Measurements from ENCODE around the gene MARK1. TPM values are rescaled to one million over a fixed set of nuclear protein-coding genes. Genes with fewer than 3 reads are reported as not detected.

The MARK1 gene
- polyA plus RNA-seq (2013, experiment 1 of 2), result 9.5 TPM
- 10.1 TPM for polyA plus RNA-seq (2013, experiment 2 of 2)

- Histone ChIP-seq H3K9ac (ENCODE audit: low read depth, low read length, poor library complexity) (peak within 1 kb of the TSS; percentile 93), H2AK5ac (ENCODE audit: low read depth, low read length) (peak within 1 kb of the TSS; percentile 63), H2AFZ (ENCODE audit: low read length) (peak within 1 kb of the TSS; percentile 97), H4K91ac (ENCODE audit: low read depth, low read length, poor library complexity) (no peak within 1 kb of the TSS), H3K9me3 (replicated peaks in 1 of 2; ENCODE audit: control insufficient read depth in 2 of 2, insufficient read depth in 1 of 2, low read depth in 1 of 2, low read length in 2 of 2) (no peaks in the 10 kb centered on the region), H3K27ac (replicated peaks; ENCODE audit: low read length) (peak within 1 kb of the TSS; percentile 68), H3K36me3 (replicated peaks in 1 of 2; ENCODE audit: control insufficient read depth in 2 of 2, insufficient read depth in 2 of 2, low read length in 2 of 2) (no peaks in the 10 kb centered on the region), H3K14ac (ENCODE audit: low read length) (peak within 1 kb of the TSS; percentile 99), H3K18ac (ENCODE audit: low read length) (peak within 1 kb of the TSS; percentile 99), H2BK5ac (ENCODE audit: low read length) (peak within 1 kb of the TSS; percentile 99), H4K8ac (ENCODE audit: low read depth, low read length) (peak within 1 kb of the TSS; percentile 98), H3K4me1 (ENCODE audit: control insufficient read depth in 2 of 2, insufficient read depth in 1 of 2, low read depth in 1 of 2, low read length in 2 of 2) (peaks cover 0 to 4% of the 10 kb centered on the region in 2 donors), H3K4ac (ENCODE audit: low read length) (peak within 1 kb of the TSS; percentile 53), H2BK120ac (ENCODE audit: low read depth, low read length) (peak within 1 kb of the TSS; percentile 91), H3K27me3 (ENCODE audit: control insufficient read depth in 3 of 3, insufficient read depth in 3 of 3, low read depth in 1 of 3, low read length in 3 of 3) (peaks cover 0 to 14% (median 0%) of the 10 kb centered on the region in 3 experiments), H3K4me2 (ENCODE audit: insufficient read depth, low read length, poor library complexity, severe bottlenecking) (peak within 1 kb of the TSS; percentile 88), H3K4me3 (ENCODE audit: low read length in 2 of 2) (peak within 1 kb of the TSS; percentile 67 to 92), H2BK15ac (ENCODE audit: low read length) (peak within 1 kb of the TSS; percentile 99), H2BK12ac (ENCODE audit: low read length) (peak within 1 kb of the TSS; percentile 58), H3K79me1 (ENCODE audit: low read depth, low read length) (peaks cover 8% of the 10 kb centered on the region), H3K23ac (ENCODE audit: low read depth, low read length, poor library complexity) (peak within 1 kb of the TSS; percentile 98)
- peak; percentile 58 for DNase-seq (ENCODE audit: low spot score)
- no CpG with 5 or more reads among the region's 96 CpGs for WGBS, 2 donors (ENCODE audit: extremely low coverage in 2 of 2, insufficient read length in 2 of 2, insufficient replicate concordance in 1 of 2)
These were observed at the start of gene MARK1 for GRCh38 chr1:220527908-220528678. Gene MARK1 (plus strand): TSS chr1:220528136. CDS start chr1:220528823, 687 bp downstream.

- no peaks in the 10 kb centered on the region for H3K36me3 ChIP-seq (replicated peaks in 1 of 2; ENCODE audit: control insufficient read depth in 2 of 2, insufficient read depth in 2 of 2, low read length in 2 of 2)
- H4K91ac ChIP-seq (ENCODE audit: low read depth, low read length, poor library complexity), result no peak overlapping the region
- WGBS, 2 donors (ENCODE audit: extremely low coverage in 2 of 2, insufficient read length in 2 of 2, insufficient replicate concordance in 1 of 2), result no CpG with 5 or more reads among the region's 6 CpGs
- H3K4ac ChIP-seq (ENCODE audit: low read length), result no peak overlapping the region
- no peak overlapping the region for H2BK15ac ChIP-seq (ENCODE audit: low read length)
- DNase-seq (ENCODE audit: low spot score), result no peak
- H2BK120ac ChIP-seq (ENCODE audit: low read depth, low read length), result no peak overlapping the region
- H3K18ac ChIP-seq (ENCODE audit: low read length), result no peak overlapping the region
- H3K4me1 ChIP-seq (ENCODE audit: control insufficient read depth in 2 of 2, insufficient read depth in 1 of 2, low read depth in 1 of 2, low read length in 2 of 2), result peaks cover 4 to 8% of the 10 kb centered on the region in 2 donors
- no peak overlapping the region for H2AK5ac ChIP-seq (ENCODE audit: low read depth, low read length)
- H3K4me2 ChIP-seq (ENCODE audit: insufficient read depth, low read length, poor library complexity, severe bottlenecking), result no peak overlapping the region
- no peak overlapping the region for H2AFZ ChIP-seq (ENCODE audit: low read length)
- H3K14ac ChIP-seq (ENCODE audit: low read length), result no peak overlapping the region
- H3K9me3 ChIP-seq (replicated peaks in 1 of 2; ENCODE audit: control insufficient read depth in 2 of 2, insufficient read depth in 1 of 2, low read depth in 1 of 2, low read length in 2 of 2), result no peaks in the 10 kb centered on the region
- no peak overlapping the region for H4K8ac ChIP-seq (ENCODE audit: low read depth, low read length)
- H3K9ac ChIP-seq (ENCODE audit: low read depth, low read length, poor library complexity), result no peak overlapping the region
- no peak overlapping the region for H2BK5ac ChIP-seq (ENCODE audit: low read length)
- H3K27ac ChIP-seq (replicated peaks; ENCODE audit: low read length), result no peak overlapping the region
- no peak overlapping the region for H3K4me3 ChIP-seq (ENCODE audit: low read length in 2 of 2)
- H2BK12ac ChIP-seq (ENCODE audit: low read length), result no peak overlapping the region
- no peak overlapping the region for H3K23ac ChIP-seq (ENCODE audit: low read depth, low read length, poor library complexity)
- no peaks in the 10 kb centered on the region for H3K27me3 ChIP-seq (ENCODE audit: control insufficient read depth in 3 of 3, insufficient read depth in 3 of 3, low read depth in 1 of 3, low read length in 3 of 3)
- no peaks in the 10 kb centered on the region for H3K79me1 ChIP-seq (ENCODE audit: low read depth, low read length)
These were observed 44.2 kb upstream of the MARK1 start for GRCh38 chr1:220483700-220484099.

- H3K18ac ChIP-seq (ENCODE audit: low read length), result no peak overlapping the region
- no peak overlapping the region for H2AFZ ChIP-seq (ENCODE audit: low read length)
- no peaks in the 10 kb centered on the region for H3K27me3 ChIP-seq (ENCODE audit: control insufficient read depth in 3 of 3, insufficient read depth in 3 of 3, low read depth in 1 of 3, low read length in 3 of 3)
- no peak overlapping the region for H2BK12ac ChIP-seq (ENCODE audit: low read length)
- H2BK5ac ChIP-seq (ENCODE audit: low read length), result no peak overlapping the region
- no peak overlapping the region for H3K14ac ChIP-seq (ENCODE audit: low read length)
- no peak overlapping the region for H3K23ac ChIP-seq (ENCODE audit: low read depth, low read length, poor library complexity)
- no peak overlapping the region for H3K4me3 ChIP-seq (ENCODE audit: low read length in 2 of 2)
- no peaks in the 10 kb centered on the region for H3K79me1 ChIP-seq (ENCODE audit: low read depth, low read length)
- no peak overlapping the region for H3K4ac ChIP-seq (ENCODE audit: low read length)
- DNase-seq (ENCODE audit: low spot score), result no peak
- H3K36me3 ChIP-seq (replicated peaks in 1 of 2; ENCODE audit: control insufficient read depth in 2 of 2, insufficient read depth in 2 of 2, low read length in 2 of 2), result no peaks in the 10 kb centered on the region
- H3K4me2 ChIP-seq (ENCODE audit: insufficient read depth, low read length, poor library complexity, severe bottlenecking), result no peak overlapping the region
- H2AK5ac ChIP-seq (ENCODE audit: low read depth, low read length), result no peak overlapping the region
- peaks cover 4 to 8% of the 10 kb centered on the region in 2 donors for H3K4me1 ChIP-seq (ENCODE audit: control insufficient read depth in 2 of 2, insufficient read depth in 1 of 2, low read depth in 1 of 2, low read length in 2 of 2)
- H3K9me3 ChIP-seq (replicated peaks in 1 of 2; ENCODE audit: control insufficient read depth in 2 of 2, insufficient read depth in 1 of 2, low read depth in 1 of 2, low read length in 2 of 2), result no peaks in the 10 kb centered on the region
- no peak overlapping the region for H4K91ac ChIP-seq (ENCODE audit: low read depth, low read length, poor library complexity)
- no peak overlapping the region for H2BK120ac ChIP-seq (ENCODE audit: low read depth, low read length)
- H3K27ac ChIP-seq (replicated peaks; ENCODE audit: low read length), result no peak overlapping the region
- H3K9ac ChIP-seq (ENCODE audit: low read depth, low read length, poor library complexity), result no peak overlapping the region
- no peak overlapping the region for H2BK15ac ChIP-seq (ENCODE audit: low read length)
- no peak overlapping the region for H4K8ac ChIP-seq (ENCODE audit: low read depth, low read length)
These were observed 43.8 kb upstream of the MARK1 start for GRCh38 chr1:220484135-220484534.

GRCh38 chr1:220485131-220485530, 42.8 kb upstream of the MARK1 start:
- no peak overlapping the region for H2BK5ac ChIP-seq (ENCODE audit: low read length)
- no peak overlapping the region for H3K4ac ChIP-seq (ENCODE audit: low read length)
- no peak overlapping the region for H2AFZ ChIP-seq (ENCODE audit: low read length)
- no peak overlapping the region for H3K14ac ChIP-seq (ENCODE audit: low read length)
- H3K27ac ChIP-seq (replicated peaks; ENCODE audit: low read length), result no peak overlapping the region
- H3K9me3 ChIP-seq (replicated peaks in 1 of 2; ENCODE audit: control insufficient read depth in 2 of 2, insufficient read depth in 1 of 2, low read depth in 1 of 2, low read length in 2 of 2), result no peaks in the 10 kb centered on the region
- H2AK5ac ChIP-seq (ENCODE audit: low read depth, low read length), result no peak overlapping the region
- H4K91ac ChIP-seq (ENCODE audit: low read depth, low read length, poor library complexity), result no peak overlapping the region
- H3K23ac ChIP-seq (ENCODE audit: low read depth, low read length, poor library complexity), result no peak overlapping the region
- no peak overlapping the region for H3K18ac ChIP-seq (ENCODE audit: low read length)
- H4K8ac ChIP-seq (ENCODE audit: low read depth, low read length), result no peak overlapping the region
- H3K4me3 ChIP-seq (ENCODE audit: low read length in 2 of 2), result no peak overlapping the region
- H2BK12ac ChIP-seq (ENCODE audit: low read length), result no peak overlapping the region
- H3K9ac ChIP-seq (ENCODE audit: low read depth, low read length, poor library complexity), result no peak overlapping the region
- no peak overlapping the region for H2BK15ac ChIP-seq (ENCODE audit: low read length)
- H3K36me3 ChIP-seq (replicated peaks in 1 of 2; ENCODE audit: control insufficient read depth in 2 of 2, insufficient read depth in 2 of 2, low read length in 2 of 2), result no peaks in the 10 kb centered on the region
- peaks cover 4 to 8% of the 10 kb centered on the region in 2 donors for H3K4me1 ChIP-seq (ENCODE audit: control insufficient read depth in 2 of 2, insufficient read depth in 1 of 2, low read depth in 1 of 2, low read length in 2 of 2)
- H2BK120ac ChIP-seq (ENCODE audit: low read depth, low read length), result no peak overlapping the region
- H3K27me3 ChIP-seq (ENCODE audit: control insufficient read depth in 3 of 3, insufficient read depth in 3 of 3, low read depth in 1 of 3, low read length in 3 of 3), result no peaks in the 10 kb centered on the region
- no peak overlapping the region for H3K4me2 ChIP-seq (ENCODE audit: insufficient read depth, low read length, poor library complexity, severe bottlenecking)
- no peaks in the 10 kb centered on the region for H3K79me1 ChIP-seq (ENCODE audit: low read depth, low read length)
- WGBS, 2 donors (ENCODE audit: extremely low coverage in 2 of 2, insufficient read length in 2 of 2, insufficient replicate concordance in 1 of 2), result no CpG with 5 or more reads among the region's 3 CpGs
- DNase-seq (ENCODE audit: low spot score), result no peak

All from neuronal stem cell (in vitro differentiated cells).